ENCODE results near the gene GNS.

- TF ChIP-seq POLR2A (IDR thresholded peaks at IDR 0.05; ENCODE audit: low read depth, low read length) (no peak), POLR2AphosphoS5 (IDR thresholded peaks at IDR 0.05; ENCODE audit: low read depth, low read length) (no peak), TAF1 (IDR thresholded peaks at IDR 0.05; ENCODE audit: borderline replicate concordance, low read depth, low read length) (no peak)
Measured at GRCh38 chr12:64744422-64745258, 14.6 kb downstream of the GNS start.

Data from GM12892 (cell line).